OCI-LY3 (cell line): ENCODE data around the gene RHBDD1.

Source experiments
- CTCF ChIP-seq: fragments of 200-600, 300-600 bp; sonication (generic); IDR thresholded peaks from 2 replicates; pipeline ENCODE4 v1.5.1; 2014; ENCODE audit warnings: antibody characterized with exemption, low read length, low read depth
- EZH2phosphoT487 ChIP-seq: fragments of 200-600 bp; shearing (Covaris generic); IDR thresholded peaks from 2 replicates; pipeline ENCODE4 v1.6.1; 2018; ENCODE audit warnings: antibody characterized with exemption, mixed run types, low read depth

GRCh38 chr2:226883296-226883795 lies 47.5 kb downstream of the RHBDD1 start:
- no peak for TF ChIP-seq CTCF
- TF ChIP-seq EZH2phosphoT487: no peak
